Tibial nerve (tissue), 4 donors: ENCODE measurements around the gene GRM7. TPM values are rescaled to one million over a fixed set of nuclear protein-coding genes. Genes with fewer than 3 reads are reported as not detected.

ENCODE experiments used
- DNase-seq, 2 donors: peaks; one replicate each; pipeline ENCODE4 v3.0.0-alpha.2; 2019; ENCODE audit warnings: low spot score in 2 of 2
- H3K27ac ChIP-seq, 4 donors: fragments of 200-600 bp; sonication (generic) in 3 of 4; one replicate each; pipeline ENCODE4 v1.5.1; 2017 to 2019; ENCODE audit warnings: mild to moderate bottlenecking in 1 of 4
- H3K27me3 ChIP-seq, 2 donors: fragments of 200-600 bp; sonication (generic) in 1 of 2; one replicate each; pipeline versions ENCODE4 v1.5.1 to v1.6.0; 2017 to 2019
- H3K36me3 ChIP-seq, 3 donors: fragments of 200-600 bp; sonication (generic); one replicate each; pipeline ENCODE4 v1.5.1; 2018 to 2019
- H3K4me1 ChIP-seq, 4 donors: fragments of 200-600 bp; sonication (generic) in 3 of 4; one replicate each; pipeline ENCODE4 v1.5.1; 2017 to 2019
- H3K4me3 ChIP-seq, 4 donors: fragments of 200-600 bp; sonication (generic) in 3 of 4; one replicate each; pipeline ENCODE4 v1.5.1; 2017 to 2019; ENCODE audit warnings: mild to moderate bottlenecking in 1 of 4, moderate library complexity in 1 of 4
- H3K9me3 ChIP-seq, 4 donors: fragments of 200-600 bp; sonication (generic) in 3 of 4; one replicate each; pipeline ENCODE4 v1.5.1; 2017 to 2019
- CTCF ChIP-seq, 5 experiments: fragments of 200-600 bp in 3 of 5; fragments of 450-650 bp in 2 of 5; sonication (generic) in 3 of 5; IDR thresholded peaks; one replicate each; pipeline ENCODE4 v1.5.1; 2016 to 2019; ENCODE audit warnings: antibody characterized with exemption in 5 of 5, mild to moderate bottlenecking in 3 of 5, moderate library complexity in 2 of 5
- EP300 ChIP-seq, 2 donors: sonication (generic); formaldehyde crosslinking; IDR thresholded peaks; one replicate each; pipeline ENCODE4 v1.6.1; 2017; ENCODE audit warnings: antibody characterized with exemption in 2 of 2, mild to moderate bottlenecking in 1 of 2
- POLR2A ChIP-seq, 2 donors: fragments of 450-650 bp; IDR thresholded peaks; one replicate each; pipeline ENCODE4 v1.6.1; 2017; ENCODE audit warnings: antibody characterized with exemption in 2 of 2, mild to moderate bottlenecking in 2 of 2, moderate library complexity in 2 of 2
- WGBS, 2 donors: methylation state at CpG; one replicate each; pipeline ENCODE4 v1.1.5; 2018; 5-methylcytosine and 5-hydroxymethylcytosine counted together
- total RNA-seq, 4 donors: library from RNA; depleted of rRNA; stranded (reverse); fragments of >200 nt; gene quantifications; one replicate each; pipeline ENCODE4 v1.1.0, GENCODE V29; 2016

GRM7 gene
- total RNA-seq, 4 donors from 2014 or later = 0.22 to 0.84 TPM; not detected in 2

DNA sequence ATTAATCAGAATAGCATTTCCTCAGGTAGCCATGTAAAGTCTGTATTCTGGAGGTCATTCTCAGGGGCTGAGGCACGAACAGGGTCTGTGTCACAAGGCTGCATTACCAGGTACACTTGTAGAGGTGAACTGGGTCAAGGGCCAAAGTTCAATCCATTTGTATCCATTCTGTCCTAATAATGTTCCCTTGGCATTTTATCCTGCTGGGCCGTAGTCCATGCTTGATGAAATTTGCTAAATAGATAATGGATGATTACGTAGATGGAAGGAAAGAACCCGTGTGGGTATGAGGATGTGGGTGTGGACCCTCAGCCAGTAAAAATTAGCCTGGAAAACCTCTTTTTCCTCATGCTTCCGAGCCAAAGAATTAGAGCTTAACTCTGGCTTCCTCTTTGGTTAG is 785.9 kb downstream of the GRM7 start:
- Histone ChIP-seq H3K36me3 (no peaks in the 10 kb centered on the region), H3K27ac (no peak overlapping the region), H3K9me3 (no peaks in the 10 kb centered on the region), H3K27me3 (no peaks in the 10 kb centered on the region), H3K4me1 (no peaks in the 10 kb centered on the region), H3K4me3 (no peak overlapping the region)
- 77 to 81% methylated on average over 5 of the region's 5 CpGs for WGBS, 2 donors
- DNase-seq = no peak
- TF ChIP-seq EP300 (IDR thresholded peaks at IDR 0.05) (no peak), POLR2A (IDR thresholded peaks at IDR 0.05) (no peak), CTCF (IDR thresholded peaks at IDR 0.05) (no peak)

DNA sequence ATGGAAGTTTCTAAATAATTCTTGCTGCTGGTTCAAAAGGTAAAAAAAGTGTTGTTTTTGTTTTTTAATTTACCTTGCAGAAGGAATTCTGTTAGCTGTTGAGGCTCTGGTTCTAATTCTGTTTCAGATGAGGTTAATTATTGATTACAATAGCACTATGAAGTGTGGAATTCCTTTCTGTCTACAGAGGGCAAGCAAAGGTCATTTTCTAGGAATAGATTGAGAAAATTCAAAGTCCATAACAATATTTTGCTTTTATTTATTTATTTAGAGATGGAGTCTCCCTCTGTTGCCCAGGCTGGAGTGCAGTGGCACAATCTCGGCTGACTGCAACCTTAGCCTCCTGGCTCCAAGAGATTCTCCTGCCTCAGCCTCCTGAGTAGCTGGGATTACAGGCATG is 789.6 kb downstream of the GRM7 start:
- H3K36me3 ChIP-seq = no peaks in the 10 kb centered on the region
- WGBS, 2 donors = 78 to 79% methylated on average over 1 of the region's 1 CpG
- H3K27me3 ChIP-seq = no peaks in the 10 kb centered on the region
- no peak for TF ChIP-seq CTCF (IDR thresholded peaks at IDR 0.05)
- TF ChIP-seq EP300 (IDR thresholded peaks at IDR 0.05) = no peak
- TF ChIP-seq POLR2A (IDR thresholded peaks at IDR 0.05) = no peak
- H3K9me3 ChIP-seq = no peaks in the 10 kb centered on the region
- no peaks in the 10 kb centered on the region for H3K4me1 ChIP-seq
- no peak overlapping the region for H3K4me3 ChIP-seq
- no peak overlapping the region for H3K27ac ChIP-seq
- DNase-seq = no peak

DNA sequence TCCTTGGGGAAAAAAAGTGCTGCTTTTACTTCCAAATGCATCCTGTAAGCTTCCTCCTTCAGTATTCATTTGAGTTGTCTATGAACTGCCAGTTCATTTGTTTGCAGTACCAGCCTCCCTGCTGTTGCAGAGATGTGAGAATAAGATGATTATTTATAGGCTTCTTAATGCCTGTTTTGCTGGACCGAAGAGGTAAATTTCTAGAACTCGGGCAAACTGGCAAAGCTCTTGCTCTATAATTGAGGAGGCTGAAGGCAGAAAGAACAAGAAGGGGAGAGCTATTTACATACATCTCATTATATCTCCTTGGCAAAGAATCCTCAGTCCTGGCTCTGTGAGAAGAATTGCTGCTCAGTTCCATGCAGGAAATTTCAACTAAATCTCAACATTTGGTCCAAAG is 790.4 kb downstream of the GRM7 start:
- no peaks in the 10 kb centered on the region for H3K36me3 ChIP-seq
- no peak for TF ChIP-seq EP300 (IDR thresholded peaks at IDR 0.05)
- no peak for TF ChIP-seq POLR2A (IDR thresholded peaks at IDR 0.05)
- TF ChIP-seq CTCF (IDR thresholded peaks at IDR 0.05) = no peak
- 47 to 60% methylated on average over 2 of the region's 2 CpGs for WGBS, 2 donors
- DNase-seq = no peak
- no peak overlapping the region for H3K4me3 ChIP-seq
- H3K9me3 ChIP-seq = no peaks in the 10 kb centered on the region
- no peaks in the 10 kb centered on the region for H3K4me1 ChIP-seq
- H3K27ac ChIP-seq = no peak overlapping the region
- no peaks in the 10 kb centered on the region for H3K27me3 ChIP-seq

GRCh38 chr3:7657214-7658112 is 796.5 kb downstream of the GRM7 start:
- H3K27ac ChIP-seq = peak overlapping the region in 1 of 4 donors; percentile 24
- H3K27me3 ChIP-seq = no peaks in the 10 kb centered on the region
- peaks cover 0 to 11% (median 0%) of the 10 kb centered on the region in 4 donors for H3K4me1 ChIP-seq
- H3K4me3 ChIP-seq = no peak overlapping the region
- DNase-seq = no peak
- WGBS, 2 donors = 40 to 45% methylated on average over 4 of the region's 4 CpGs
- no peak for TF ChIP-seq EP300 (IDR thresholded peaks at IDR 0.05)
- TF ChIP-seq CTCF (IDR thresholded peaks at IDR 0.05) = no peak
- no peak for TF ChIP-seq POLR2A (IDR thresholded peaks at IDR 0.05)
- no peaks in the 10 kb centered on the region for H3K9me3 ChIP-seq
- no peaks in the 10 kb centered on the region for H3K36me3 ChIP-seq

- H3K4me1 ChIP-seq = peaks cover 0 to 11% (median 0%) of the 10 kb centered on the region in 4 donors
- TF ChIP-seq POLR2A (IDR thresholded peaks at IDR 0.05) (no peak), EP300 (IDR thresholded peaks at IDR 0.05) (no peak), CTCF (IDR thresholded peaks at IDR 0.05) (no peak)
- H3K27me3 ChIP-seq = no peaks in the 10 kb centered on the region
- no peak overlapping the region for H3K4me3 ChIP-seq
- no peak overlapping the region for H3K27ac ChIP-seq
- H3K36me3 ChIP-seq = no peaks in the 10 kb centered on the region
- 77 to 81% methylated on average over 3 of the region's 3 CpGs for WGBS, 2 donors
- no peak for DNase-seq
- no peaks in the 10 kb centered on the region for H3K9me3 ChIP-seq
Measured at GRCh38 chr3:7658294-7658693, 797.4 kb downstream of the GRM7 start.
